GM12873 (cell line): ENCODE results near the gene TK1.

Experiments used
- CTCF ChIP-seq: IDR thresholded peaks from 2 replicates; pipeline ENCODE4 v1.5.1; 2012; ENCODE audit warnings: low read depth, mild to moderate bottlenecking, moderate library complexity, low read length, control low read depth; ENCODE audit not compliant: insufficient read depth; ENCODE audit errors: missing control alignments

The TK1 gene

GRCh38 chr17:78186692-78187595 lies at the start of gene TK1, which contains the start of gene AFMID:
Gene TK1 (minus strand): TSS chr17:78187052. CDS start chr17:78186994, 58 bp downstream.
Gene AFMID (plus strand): TSS chr17:78187362. CDS start chr17:78187371, 9 bp downstream.
- TF ChIP-seq CTCF = peak; percentile 29

- no peak for TF ChIP-seq CTCF
Measured at GRCh38 chr17:78235885-78236284, 49.0 kb upstream of the TK1 start.

GRCh38 chr17:78234261-78234865 lies 47.5 kb upstream of the TK1 start:
- no peak for TF ChIP-seq CTCF

- no peak for TF ChIP-seq CTCF
Measured at GRCh38 chr17:78233678-78234077, 46.8 kb upstream of the TK1 start.

- TF ChIP-seq CTCF = no peak
Measured at GRCh38 chr17:78232859-78233173, 46.0 kb upstream of the TK1 start.

GRCh38 chr17:78231991-78232858 lies 45.4 kb upstream of the TK1 start:
- no peak for TF ChIP-seq CTCF
